OCI-LY1 (cell line): Measurements from ENCODE around the gene ELOVL2.

Source experiments
- H2AFZ ChIP-seq: fragments of 200-600 bp; sonication (generic), shearing (Covaris generic); 2 replicates; pipeline ENCODE4 v1.6.0; 2014; ENCODE audit warnings: antibody characterized with exemption, mild to moderate bottlenecking, low read length
- H3F3A ChIP-seq: fragments of 200-600 bp; sonication (generic), shearing (Covaris generic); 2 replicates; pipeline ENCODE4 v1.6.0; 2014; ENCODE audit warnings: mild to moderate bottlenecking, antibody characterized with exemption, low read length, moderate library complexity; ENCODE audit not compliant: insufficient read depth
- H3K27ac ChIP-seq: fragments of 200-600 bp; sonication (generic); 2 replicates; pipeline ENCODE4 v1.5.1; 2014; ENCODE audit warnings: low read length, mixed run types, mild to moderate bottlenecking, low read depth; ENCODE audit not compliant: poor library complexity, severe bottlenecking
- H3K27me3 ChIP-seq: fragments of 200-600 bp; sonication (generic); 2 replicates; pipeline ENCODE4 v1.6.0; 2014; ENCODE audit warnings: antibody characterized with exemption, mild to moderate bottlenecking, low read length, moderate library complexity; ENCODE audit not compliant: insufficient read depth
- H3K36me3 ChIP-seq: fragments of 200-600 bp; sonication (generic); 2 replicates; pipeline ENCODE4 v1.6.1; 2014; ENCODE audit warnings: mild to moderate bottlenecking, antibody characterized with exemption, low read length, moderate library complexity, mixed read lengths; ENCODE audit not compliant: insufficient read depth
- H3K4me1 ChIP-seq: fragments of 200-600 bp; sonication (generic); 2 replicates; pipeline ENCODE4 v1.5.1; 2014; ENCODE audit warnings: mild to moderate bottlenecking, low read length, moderate library complexity; ENCODE audit not compliant: insufficient read depth, severe bottlenecking
- H3K4me2 ChIP-seq: fragments of 200-600 bp; sonication (generic), shearing (Covaris generic); 2 replicates; pipeline ENCODE4 v1.6.1; 2014; ENCODE audit warnings: low read length
- H3K4me3 ChIP-seq: fragments of 200-600 bp; sonication (generic); 2 replicates; pipeline ENCODE4 v1.5.1; 2014; ENCODE audit warnings: low read length, low read depth, mild to moderate bottlenecking, mixed read lengths; ENCODE audit not compliant: poor library complexity, severe bottlenecking
- H3K79me2 ChIP-seq: fragments of 200-600 bp; shearing (Covaris generic); 2 replicates; pipeline ENCODE4 v1.6.1; 2016; ENCODE audit warnings: mixed run types, low read length, mixed read lengths; ENCODE audit not compliant: insufficient read depth
- H3K9ac ChIP-seq: fragments of 200-600 bp; sonication (generic), shearing (Covaris generic); 2 replicates; pipeline ENCODE4 v1.6.1; 2014; ENCODE audit warnings: mild to moderate bottlenecking, low read length, mixed read lengths
- H3K9me2 ChIP-seq: fragments of 200-600 bp; sonication (generic), shearing (Covaris generic); 2 replicates; pipeline ENCODE4 v1.6.1; 2014; ENCODE audit warnings: low read depth, mild to moderate bottlenecking, low read length, mixed read lengths
- H3K9me3 ChIP-seq: fragments of 200-600 bp; shearing (Covaris generic); 2 replicates; pipeline ENCODE4 v1.6.1; 2014; ENCODE audit warnings: low read length, mixed read lengths
- H4K20me1 ChIP-seq: fragments of 200-600 bp; sonication (generic), shearing (Covaris generic); 2 replicates; pipeline ENCODE4 v1.6.0; 2016; ENCODE audit warnings: mild to moderate bottlenecking, low read length; ENCODE audit not compliant: insufficient read depth
- CTCF ChIP-seq: fragments of 200-600 bp; sonication (generic), shearing (Covaris generic); IDR thresholded peaks from 2 replicates; pipeline ENCODE4 v1.5.1; 2017; ENCODE audit warnings: mild to moderate bottlenecking, antibody characterized with exemption, low read length, moderate library complexity, mixed read lengths
- EZH2 ChIP-seq: fragments of 200-600 bp; sonication (generic), shearing (Covaris generic); IDR thresholded peaks from 2 replicates; pipeline ENCODE4 v1.8.0; 2017; ENCODE audit warnings: borderline replicate concordance, mixed run types, mild to moderate bottlenecking, antibody characterized with exemption, low read length, moderate library complexity, mixed read lengths

The ELOVL2 gene

GRCh38 chr6:10981409-10981808, 62.7 kb downstream of the ELOVL2 start:
- H3K4me2 ChIP-seq: no peak overlapping the region
- no peak overlapping the region for H3K4me3 ChIP-seq
- no peak overlapping the region for H3K9ac ChIP-seq
- H2AFZ ChIP-seq: no peak overlapping the region
- no peaks in the 10 kb centered on the region for H3K36me3 ChIP-seq
- H3K9me2 ChIP-seq: no peaks in the 10 kb centered on the region
- TF ChIP-seq CTCF (no peak), EZH2 (no peak)
- no peaks in the 10 kb centered on the region for H3K27me3 ChIP-seq
- H3F3A ChIP-seq: no peaks in the 10 kb centered on the region
- H4K20me1 ChIP-seq: no peaks in the 10 kb centered on the region
- no peaks in the 10 kb centered on the region for H3K4me1 ChIP-seq
- no peaks in the 10 kb centered on the region for H3K79me2 ChIP-seq
- H3K27ac ChIP-seq: no peak overlapping the region
- H3K9me3 ChIP-seq: no peaks in the 10 kb centered on the region

- Histone ChIP-seq H3K9ac (no peak overlapping the region), H3K4me3 (no peak overlapping the region), H3K27ac (no peak overlapping the region), H3K4me2 (no peak overlapping the region), H4K20me1 (no peaks in the 10 kb centered on the region), H2AFZ (no peak overlapping the region), H3K27me3 (no peaks in the 10 kb centered on the region), H3K9me3 (no peaks in the 10 kb centered on the region), H3F3A (no peaks in the 10 kb centered on the region), H3K36me3 (no peaks in the 10 kb centered on the region), H3K79me2 (no peaks in the 10 kb centered on the region), H3K9me2 (no peaks in the 10 kb centered on the region), H3K4me1 (no peaks in the 10 kb centered on the region)
- no peak for TF ChIP-seq EZH2
- TF ChIP-seq CTCF: no peak
These were observed 64.5 kb downstream of the ELOVL2 start for GRCh38 chr6:10979603-10980002.

DNA sequence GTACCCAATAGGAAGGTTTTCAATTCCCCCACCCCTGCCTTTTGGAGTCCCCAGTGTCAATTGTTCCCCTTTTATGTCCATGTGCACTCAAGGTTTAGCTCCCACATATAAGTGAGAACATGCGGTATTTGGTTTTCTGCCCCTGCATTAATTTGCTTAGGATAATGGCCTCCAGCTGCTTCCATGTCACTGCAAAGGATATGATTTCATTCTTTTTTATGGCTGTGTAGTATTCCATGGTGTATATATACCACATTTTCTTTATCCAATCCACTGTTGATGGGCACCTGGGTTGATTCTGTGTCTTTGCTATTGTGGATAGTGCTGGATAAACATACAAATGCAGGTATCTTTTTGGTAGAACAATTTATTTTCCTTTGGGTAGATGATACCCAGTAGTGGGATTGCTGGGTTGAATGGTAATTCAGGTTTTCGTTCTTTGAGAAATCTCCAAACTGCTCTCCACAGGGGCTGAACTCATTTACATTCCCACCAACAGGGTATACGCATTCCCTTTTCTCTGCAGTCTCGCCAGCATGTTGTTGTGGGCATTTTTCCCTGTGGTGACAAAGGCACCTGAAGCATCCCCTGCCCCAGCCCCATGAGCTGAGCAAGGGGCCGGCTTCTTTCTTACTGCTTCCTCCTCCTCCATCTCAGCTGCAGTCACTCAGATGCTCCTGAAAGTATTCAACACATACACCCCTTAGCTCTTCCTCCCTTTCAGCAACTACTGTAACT, 66.7 kb downstream of the ELOVL2 start:
- Histone ChIP-seq H3K36me3 (no peaks in the 10 kb centered on the region), H3K4me3 (no peak overlapping the region), H3F3A (no peaks in the 10 kb centered on the region), H3K9me2 (no peaks in the 10 kb centered on the region), H3K4me1 (no peaks in the 10 kb centered on the region), H3K4me2 (no peak overlapping the region), H3K27me3 (no peaks in the 10 kb centered on the region), H3K27ac (no peak overlapping the region), H3K9ac (no peak overlapping the region), H2AFZ (no peak overlapping the region), H3K9me3 (no peaks in the 10 kb centered on the region), H3K79me2 (no peaks in the 10 kb centered on the region), H4K20me1 (no peaks in the 10 kb centered on the region)
- TF ChIP-seq EZH2 (no peak), CTCF (no peak)
